H9 (cell line): ENCODE measurements around the gene TCEAL8. TPM values are rescaled to one million over a fixed set of nuclear protein-coding genes. Genes with fewer than 3 reads are reported as not detected.

Source experiments
- DNase-seq: peaks from one replicate; pipeline ENCODE4 v3.0.0-alpha.2; 2017
- H2AFZ ChIP-seq: one replicate; pipeline ENCODE4 v1.6.1; 2013; ENCODE audit warnings: mild to moderate bottlenecking, low read length, control low read depth, moderate library complexity
- H2AK5ac ChIP-seq: 2 replicates; pipeline ENCODE4 v1.6.1; 2013; ENCODE audit warnings: low read length, control low read depth, mixed read lengths; ENCODE audit not compliant: insufficient read length
- H2BK120ac ChIP-seq: one replicate; pipeline ENCODE4 v1.6.1; 2013; ENCODE audit warnings: low read depth, mild to moderate bottlenecking, low read length, control low read depth, inconsistent platforms; ENCODE audit not compliant: poor library complexity, severe bottlenecking
- H2BK12ac ChIP-seq: 2 replicates; pipeline ENCODE4 v1.6.1; 2013; ENCODE audit warnings: low read length, control low read depth, mixed read lengths, low read depth; ENCODE audit not compliant: insufficient read length
- H2BK15ac ChIP-seq: 2 replicates; pipeline ENCODE4 v1.6.1; 2013; ENCODE audit warnings: low read depth, low read length, control low read depth
- H2BK20ac ChIP-seq: one replicate; pipeline ENCODE4 v1.6.1; 2013; ENCODE audit warnings: low read depth, mild to moderate bottlenecking, low read length, control low read depth, inconsistent platforms; ENCODE audit not compliant: poor library complexity, severe bottlenecking
- H2BK5ac ChIP-seq: 2 replicates; pipeline ENCODE4 v1.6.1; 2013; ENCODE audit warnings: low read length, control low read depth, mixed read lengths; ENCODE audit not compliant: insufficient read length
- H3K14ac ChIP-seq: 2 replicates; pipeline ENCODE4 v1.6.1; 2013; ENCODE audit warnings: low read length, control low read depth; ENCODE audit not compliant: insufficient read depth
- H3K18ac ChIP-seq: 2 replicates; pipeline ENCODE4 v1.6.1; 2013; ENCODE audit warnings: low read depth, mild to moderate bottlenecking, mixed read lengths, low read length, control low read depth; ENCODE audit not compliant: insufficient read length
- H3K23ac ChIP-seq: 2 replicates; pipeline ENCODE4 v1.6.1; 2013; ENCODE audit warnings: low read length, control low read depth, mixed read lengths, low read depth; ENCODE audit not compliant: insufficient read length
- H3K23me2 ChIP-seq: 2 replicates; pipeline ENCODE4 v1.6.1; 2013; ENCODE audit warnings: low read depth, mild to moderate bottlenecking, mixed read lengths, low read length, control low read depth; ENCODE audit not compliant: insufficient read length, poor library complexity, severe bottlenecking
- H3K27ac ChIP-seq: 2 replicates; pipeline ENCODE4 v1.5.1; 2013; ENCODE audit warnings: low read length, control low read depth, mixed read lengths, low read depth; ENCODE audit not compliant: insufficient read length
- H3K27me3 ChIP-seq: 2 replicates; pipeline ENCODE4 v1.6.1; 2013; ENCODE audit warnings: low read length, control low read depth, inconsistent platforms; ENCODE audit not compliant: insufficient read depth
- H3K4ac ChIP-seq: 2 replicates; pipeline ENCODE4 v1.6.1; 2013; ENCODE audit warnings: low read depth, mild to moderate bottlenecking, control low read depth, inconsistent platforms, low read length, moderate library complexity
- H3K4me1 ChIP-seq: 2 replicates; pipeline ENCODE4 v1.6.1; 2013; ENCODE audit warnings: low read length, control low read depth, inconsistent platforms; ENCODE audit not compliant: insufficient read depth
- H3K4me2 ChIP-seq: 2 replicates; pipeline ENCODE4 v1.6.1; 2013; ENCODE audit warnings: low read length, control low read depth, mixed read lengths; ENCODE audit not compliant: insufficient read length, insufficient read depth
- H3K56ac ChIP-seq: 2 replicates; pipeline ENCODE4 v1.6.1; 2013; ENCODE audit warnings: low read depth, mild to moderate bottlenecking, mixed read lengths, low read length, control low read depth; ENCODE audit not compliant: insufficient read length
- H3K79me1 ChIP-seq: 2 replicates; pipeline ENCODE4 v1.6.1; 2013; ENCODE audit warnings: low read depth, mild to moderate bottlenecking, moderate library complexity, low read length, control low read depth, inconsistent platforms; ENCODE audit not compliant: insufficient read depth, poor library complexity, severe bottlenecking
- H3K79me2 ChIP-seq: 2 replicates; pipeline ENCODE4 v1.6.1; 2013; ENCODE audit warnings: low read length, control low read depth, inconsistent platforms; ENCODE audit not compliant: insufficient read depth
- H3K9ac ChIP-seq: 2 replicates; pipeline ENCODE4 v1.6.1; 2013; ENCODE audit warnings: low read length, control low read depth, mixed read lengths; ENCODE audit not compliant: insufficient read length; ENCODE audit errors: extremely low read depth
- H3K9me3 ChIP-seq: one replicate; pipeline ENCODE4 v1.6.1; 2013; ENCODE audit warnings: low read depth, low read length, inconsistent platforms; ENCODE audit not compliant: control insufficient read depth
- H3T11ph ChIP-seq: one replicate; pipeline ENCODE4 v1.6.1; 2013; ENCODE audit warnings: mild to moderate bottlenecking, low read length, control low read depth, inconsistent platforms
- H4K20me1 ChIP-seq: one replicate; pipeline ENCODE4 v1.6.1; 2013; ENCODE audit not compliant: control insufficient read depth, insufficient read length, insufficient read depth
- H4K5ac ChIP-seq: 2 replicates; pipeline ENCODE4 v1.6.1; 2013; ENCODE audit warnings: low read depth, mild to moderate bottlenecking, mixed read lengths, low read length, control low read depth; ENCODE audit not compliant: insufficient read length
- H4K8ac ChIP-seq: replicated peaks from 2 replicates; pipeline ENCODE4 v1.6.1; 2013; ENCODE audit warnings: low read length, control low read depth, mixed read lengths, low read depth; ENCODE audit not compliant: insufficient read length
- H4K91ac ChIP-seq: 2 replicates; pipeline ENCODE4 v1.6.1; 2013; ENCODE audit warnings: low read depth, mild to moderate bottlenecking, moderate library complexity, mixed read lengths, low read length, control low read depth; ENCODE audit not compliant: insufficient read length
- H3K27ac Mint-ChIP-seq, 3 experiments: 2 replicates in 2 of 3; 3 replicates in 1 of 3; pipeline ENCODE4 v1.8.0; 2020 to 2021; ENCODE audit warnings: mixed read lengths in 3 of 3, mild to moderate bottlenecking in 1 of 3, moderate library complexity in 1 of 3
- H3K27me3 Mint-ChIP-seq: 2 replicates; pipeline ENCODE4 v1.8.0; 2021; ENCODE audit warnings: low read depth, mild to moderate bottlenecking, moderate library complexity, mixed read lengths
- H3K36me3 Mint-ChIP-seq, 3 experiments: 2 replicates in 2 of 3; 3 replicates in 1 of 3; pipeline ENCODE4 v1.8.0; 2020 to 2021; ENCODE audit warnings: low read depth in 3 of 3, mixed read lengths in 3 of 3; ENCODE audit not compliant: insufficient read depth in 1 of 3
- H3K4me1 Mint-ChIP-seq, 2 experiments: 2 replicates each; pipeline ENCODE4 v1.8.0; 2020; ENCODE audit warnings: mixed read lengths in 2 of 2
- H3K4me3 Mint-ChIP-seq, 2 experiments: 2 replicates in 1 of 2; 3 replicates in 1 of 2; pipeline ENCODE4 v1.8.0; 2020 to 2021; ENCODE audit warnings: mild to moderate bottlenecking in 2 of 2, mixed read lengths in 2 of 2, moderate library complexity in 1 of 2
- H3K9me3 Mint-ChIP-seq, 2 experiments: 2 replicates in 1 of 2; 3 replicates in 1 of 2; pipeline ENCODE4 v1.8.0; 2020; ENCODE audit warnings: mild to moderate bottlenecking in 2 of 2, mixed read lengths in 2 of 2, moderate library complexity in 1 of 2
- WGBS: extraction: QIAGEN DNeasy Blood & Tissue Kit; methylation state at CpG from one replicate; pipeline ENCODE4 v1.1.7; 2013; ENCODE audit warnings: missing lambda C conversion rate, low lambda C conversion rate, mixed read lengths; ENCODE audit not compliant: insufficient read length; ENCODE audit errors: extremely low coverage; 5-methylcytosine and 5-hydroxymethylcytosine counted together
- total RNA-seq: library from RNA; stranded (reverse); gene quantifications from 2 replicates; pipeline ENCODE4 v1.2.1, GENCODE V29; 2021
- TF ChIP-seq, protein P1 (sequence below): fragments of 200-600 bp; sonication (generic); conservative IDR thresholded peaks from 3 replicates; pipeline ENCODE4 v1.8.0; 2021; ENCODE audit warnings: antibody characterized with exemption, mild to moderate bottlenecking

TCEAL8 gene
- total RNA-seq, 1 experiment from 2014 or later = 78.1 TPM

DNA sequence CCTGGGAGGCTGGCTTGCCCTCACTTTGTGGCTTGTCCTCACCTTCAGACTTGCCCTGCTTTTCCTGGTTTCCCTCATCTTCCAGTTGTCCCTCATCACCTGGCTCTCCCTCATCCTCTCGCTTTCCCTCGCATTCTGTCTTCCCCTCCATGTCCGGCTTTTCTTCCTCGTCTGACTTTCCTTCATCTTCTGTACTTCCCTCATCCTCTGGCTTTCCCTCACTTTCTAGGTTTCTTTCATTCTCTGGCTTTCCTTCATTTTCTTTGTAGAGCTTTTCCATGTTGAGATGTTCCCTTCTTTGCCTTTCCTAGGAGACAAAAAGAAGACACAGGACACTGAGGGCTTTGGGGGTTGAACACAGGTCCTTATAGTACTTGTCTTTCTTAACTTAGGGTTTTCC lies 19.3 kb upstream of the TCEAL8 start:
- no peak overlapping the region for H2BK12ac ChIP-seq
- no peak overlapping the region for H3K18ac ChIP-seq
- no peak overlapping the region for H4K8ac ChIP-seq
- no peak for DNase-seq
- no peaks in the 10 kb centered on the region for H3K4me1 ChIP-seq
- H3K27me3 Mint-ChIP-seq = peaks cover 18% of the 10 kb centered on the region
- no peak overlapping the region for H2AK5ac ChIP-seq
- no peak overlapping the region for H3K27ac Mint-ChIP-seq
- H3K4me1 Mint-ChIP-seq = peaks cover 0 to 4% of the 10 kb centered on the region in 2 experiments; a peak in 1 of 4 replicates
- no peaks in the 10 kb centered on the region for H3K79me2 ChIP-seq
- H3K56ac ChIP-seq = no peak overlapping the region
- no peak overlapping the region for H4K5ac ChIP-seq
- no peak overlapping the region for H2BK120ac ChIP-seq
- H3K9me3 ChIP-seq = no peaks in the 10 kb centered on the region
- no peaks in the 10 kb centered on the region for H3K79me1 ChIP-seq
- H2BK20ac ChIP-seq = no peak overlapping the region
- H3T11ph ChIP-seq = no peak overlapping the region
- H3K23me2 ChIP-seq = no peaks in the 10 kb centered on the region
- no peak overlapping the region for H3K4me2 ChIP-seq
- H3K27ac ChIP-seq = no peak overlapping the region
- H2AFZ ChIP-seq = no peak overlapping the region
- no CpG with 5 or more reads among the region's 4 CpGs for WGBS
- H3K4me3 Mint-ChIP-seq = no peak overlapping the region
- H3K9me3 Mint-ChIP-seq = peaks cover 0 to 72% of the 10 kb centered on the region in 2 experiments; a peak in 4 of 5 replicates
- no peaks in the 10 kb centered on the region for H3K27me3 ChIP-seq
- no peak overlapping the region for H2BK15ac ChIP-seq
- no peak overlapping the region for H2BK5ac ChIP-seq
- no peak overlapping the region for H3K9ac ChIP-seq
- H3K36me3 Mint-ChIP-seq = peaks cover 0 to 3% (median 0%) of the 10 kb centered on the region in 3 experiments; a peak in 2 of 7 replicates
- H4K20me1 ChIP-seq = no peaks in the 10 kb centered on the region
- no peak overlapping the region for H3K14ac ChIP-seq
- TF ChIP-seq, protein P1, sequence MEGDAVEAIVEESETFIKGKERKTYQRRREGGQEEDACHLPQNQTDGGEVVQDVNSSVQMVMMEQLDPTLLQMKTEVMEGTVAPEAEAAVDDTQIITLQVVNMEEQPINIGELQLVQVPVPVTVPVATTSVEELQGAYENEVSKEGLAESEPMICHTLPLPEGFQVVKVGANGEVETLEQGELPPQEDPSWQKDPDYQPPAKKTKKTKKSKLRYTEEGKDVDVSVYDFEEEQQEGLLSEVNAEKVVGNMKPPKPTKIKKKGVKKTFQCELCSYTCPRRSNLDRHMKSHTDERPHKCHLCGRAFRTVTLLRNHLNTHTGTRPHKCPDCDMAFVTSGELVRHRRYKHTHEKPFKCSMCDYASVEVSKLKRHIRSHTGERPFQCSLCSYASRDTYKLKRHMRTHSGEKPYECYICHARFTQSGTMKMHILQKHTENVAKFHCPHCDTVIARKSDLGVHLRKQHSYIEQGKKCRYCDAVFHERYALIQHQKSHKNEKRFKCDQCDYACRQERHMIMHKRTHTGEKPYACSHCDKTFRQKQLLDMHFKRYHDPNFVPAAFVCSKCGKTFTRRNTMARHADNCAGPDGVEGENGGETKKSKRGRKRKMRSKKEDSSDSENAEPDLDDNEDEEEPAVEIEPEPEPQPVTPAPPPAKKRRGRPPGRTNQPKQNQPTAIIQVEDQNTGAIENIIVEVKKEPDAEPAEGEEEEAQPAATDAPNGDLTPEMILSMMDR = no peak
- H3K4ac ChIP-seq = no peak overlapping the region
- no peak overlapping the region for H4K91ac ChIP-seq
- H3K23ac ChIP-seq = no peak overlapping the region
